Measurements from ENCODE around the gene RRP8. TPM values are rescaled to one million over a fixed set of nuclear protein-coding genes. Genes with fewer than 3 reads are reported as not detected.

The RRP8 gene
- total and polyA plus RNA-seq, 9 of the 15 experiments (the other 6 are each of a cell fraction or from before 2014, with no cell fraction given): 5.7 to 47.3 (median 32.6) TPM

DNA sequence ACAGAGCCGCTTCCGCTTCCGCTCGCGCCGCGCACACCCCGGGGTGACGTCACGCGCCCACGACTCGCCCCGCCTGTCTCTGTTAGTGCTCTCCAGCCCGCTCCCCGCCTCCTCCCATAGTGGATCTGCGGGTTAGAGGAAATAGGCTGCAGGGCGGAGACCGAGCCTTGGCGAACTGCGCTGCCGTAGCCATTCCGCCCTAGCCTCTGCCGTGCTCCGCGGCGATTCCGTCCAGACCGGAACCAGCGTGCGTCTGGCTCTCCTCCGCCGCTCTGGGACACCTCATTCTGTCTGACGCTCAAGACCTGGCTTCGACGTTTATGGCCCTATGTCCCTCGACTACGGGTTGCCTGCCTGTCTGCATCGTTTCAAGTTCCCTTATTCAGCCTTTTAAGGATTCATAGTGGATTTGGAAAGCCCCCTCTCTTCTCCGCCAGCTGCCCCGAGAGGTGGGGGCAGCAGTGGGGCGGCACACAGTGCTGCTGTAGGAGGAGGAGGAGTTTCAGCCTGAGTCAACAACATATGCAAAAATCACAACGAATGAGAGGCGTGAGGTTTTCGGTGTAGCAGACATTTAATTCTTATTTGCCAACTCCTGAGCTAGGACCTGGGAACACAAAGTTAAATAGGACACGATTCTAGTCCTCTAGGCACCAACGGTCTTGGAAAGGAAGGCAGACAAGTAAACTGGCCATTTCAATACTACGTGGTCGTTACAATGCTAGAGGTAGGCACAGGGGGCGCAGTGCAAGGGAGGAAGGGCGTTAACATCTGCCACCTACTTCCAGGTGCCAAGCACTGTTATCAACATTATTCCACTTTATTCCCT, 9.0 kb upstream of the RRP8 start, which contains the start of gene TAF10 (continued):
- 0 out of 2 replicates have a peak, but pooled peaks have one; percentile 7 for TF ChIP-seq ERF (CRISPR knock-in tag; IDR thresholded peaks at IDR 0.05)
- no peak for TF ChIP-seq HDAC6 (IDR thresholded peaks at IDR 0.05; ENCODE audit: low read depth, low read length)
- TF ChIP-seq MEF2D (tag; conservative IDR thresholded peaks at IDR 0.05; ENCODE audit: low read depth): no peak
- TF ChIP-seq ZNF778 (CRISPR knock-in tag; IDR thresholded peaks at IDR 0.05): no peak
- no peak for TF ChIP-seq GTF2A2 (tag; IDR thresholded peaks at IDR 0.05)
- no peak for TF ChIP-seq REST (IDR thresholded peaks at IDR 0.05; ENCODE audit: borderline replicate concordance)
- TF ChIP-seq REST (CRISPR knock-in tag; IDR thresholded peaks at IDR 0.05; ENCODE audit: low read depth): no peak; the same call in 1 of the 2 replicates
- TF ChIP-seq MBD2 (IDR thresholded peaks at IDR 0.05; ENCODE audit: borderline replicate concordance, low read depth): peak; percentile 60
- no peak for TF ChIP-seq ZNF121 (CRISPR knock-in tag; conservative IDR thresholded peaks at IDR 0.05)
- TF ChIP-seq ZBTB12 (CRISPR knock-in tag; IDR thresholded peaks at IDR 0.05): peak; percentile 82
- no peak for TF ChIP-seq MYBL2 (IDR thresholded peaks at IDR 0.05; ENCODE audit: low read depth)
- no peak for TF ChIP-seq MYBL2 (CRISPR knock-in tag; IDR thresholded peaks at IDR 0.05; ENCODE audit: borderline replicate concordance)
- TF ChIP-seq IRF9 (tag; IDR thresholded peaks at IDR 0.05): no peak
- TF ChIP-seq FOSL1 (tag; conservative IDR thresholded peaks at IDR 0.05): peak; percentile 52; the same call in 1 of the 2 replicates
- TF ChIP-seq PHF21A (IDR thresholded peaks at IDR 0.05; ENCODE audit: borderline replicate concordance, low read depth): no peak
- TF ChIP-seq U2AF2 (optimal IDR thresholded peaks at IDR 0.05; ENCODE audit: low read depth, low read length): no peak
- TF ChIP-seq RFX7 (CRISPR knock-in tag; IDR thresholded peaks at IDR 0.05): no peak

Data from K562 (cell line).